Measurements from ENCODE around the gene LDB3. TPM values are rescaled to one million over a fixed set of nuclear protein-coding genes. Genes with fewer than 3 reads are reported as not detected.

Gene LDB3
- total RNA-seq, 1 donor from 2014 or later: 0.46 TPM

DNA sequence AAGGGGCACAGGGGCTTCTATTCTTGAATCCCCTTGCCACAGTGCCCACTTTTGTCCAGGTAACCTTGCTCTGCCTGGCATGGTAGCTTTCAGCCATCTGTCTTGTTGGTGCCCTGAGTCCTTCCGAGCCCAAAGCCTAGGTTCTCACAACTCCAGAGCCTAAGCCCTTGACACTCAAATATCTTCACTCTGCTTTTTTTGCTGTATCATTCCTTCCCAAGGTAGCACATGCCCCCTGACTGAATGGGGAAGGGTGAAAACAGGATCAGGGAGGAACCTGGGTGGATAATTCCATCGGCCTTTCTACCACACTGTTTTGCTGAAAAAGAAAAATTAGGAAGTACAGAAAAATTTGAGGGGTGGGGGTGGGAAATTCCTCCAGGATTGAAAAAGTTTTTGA is 37.6 kb downstream of the LDB3 start:
- Mint-ChIP-seq H3K9me3 (ENCODE audit: unreplicated experiment) (no peaks in the 10 kb centered on the region), H3K27me3 (ENCODE audit: unreplicated experiment) (no peaks in the 10 kb centered on the region), H3K27ac (ENCODE audit: unreplicated experiment) (no peak overlapping the region), H3K4me3 (ENCODE audit: unreplicated experiment) (no peak overlapping the region), H3K36me3 (ENCODE audit: unreplicated experiment) (no peaks in the 10 kb centered on the region), H3K4me1 (ENCODE audit: unreplicated experiment) (peaks cover 7% of the 10 kb centered on the region)
- no peak for DNase-seq (ENCODE audit: extremely low spot score, unreplicated experiment)
- TF ChIP-seq, protein P1, sequence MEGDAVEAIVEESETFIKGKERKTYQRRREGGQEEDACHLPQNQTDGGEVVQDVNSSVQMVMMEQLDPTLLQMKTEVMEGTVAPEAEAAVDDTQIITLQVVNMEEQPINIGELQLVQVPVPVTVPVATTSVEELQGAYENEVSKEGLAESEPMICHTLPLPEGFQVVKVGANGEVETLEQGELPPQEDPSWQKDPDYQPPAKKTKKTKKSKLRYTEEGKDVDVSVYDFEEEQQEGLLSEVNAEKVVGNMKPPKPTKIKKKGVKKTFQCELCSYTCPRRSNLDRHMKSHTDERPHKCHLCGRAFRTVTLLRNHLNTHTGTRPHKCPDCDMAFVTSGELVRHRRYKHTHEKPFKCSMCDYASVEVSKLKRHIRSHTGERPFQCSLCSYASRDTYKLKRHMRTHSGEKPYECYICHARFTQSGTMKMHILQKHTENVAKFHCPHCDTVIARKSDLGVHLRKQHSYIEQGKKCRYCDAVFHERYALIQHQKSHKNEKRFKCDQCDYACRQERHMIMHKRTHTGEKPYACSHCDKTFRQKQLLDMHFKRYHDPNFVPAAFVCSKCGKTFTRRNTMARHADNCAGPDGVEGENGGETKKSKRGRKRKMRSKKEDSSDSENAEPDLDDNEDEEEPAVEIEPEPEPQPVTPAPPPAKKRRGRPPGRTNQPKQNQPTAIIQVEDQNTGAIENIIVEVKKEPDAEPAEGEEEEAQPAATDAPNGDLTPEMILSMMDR (IDR thresholded peaks at IDR 0.05): no peak

DNA sequence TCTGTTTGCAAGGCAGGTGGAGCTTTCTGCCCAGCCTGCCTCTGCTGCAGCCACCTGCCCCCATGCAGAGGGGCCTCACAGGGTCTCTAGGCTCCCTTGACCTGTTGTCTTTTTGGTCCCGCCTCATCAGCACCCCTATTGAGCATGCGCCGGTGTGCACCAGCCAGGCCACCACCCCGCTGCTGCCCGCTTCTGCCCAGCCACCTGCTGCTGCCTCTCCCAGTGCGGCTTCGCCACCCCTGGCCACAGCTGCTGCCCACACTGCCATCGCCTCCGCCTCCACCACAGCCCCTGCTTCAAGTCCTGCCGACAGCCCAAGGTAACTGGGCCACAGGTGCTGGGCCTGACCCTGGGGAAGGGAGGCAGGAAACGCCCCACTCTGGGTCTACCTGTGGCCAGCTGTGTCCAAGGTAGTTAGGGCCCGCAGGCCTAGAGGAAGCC is 38.1 kb downstream of the LDB3 start:
- no peak for DNase-seq (ENCODE audit: extremely low spot score, unreplicated experiment)
- TF ChIP-seq, protein P1 (IDR thresholded peaks at IDR 0.05): no peak
- Mint-ChIP-seq H3K4me1 (ENCODE audit: unreplicated experiment) (peaks cover 9% of the 10 kb centered on the region), H3K9me3 (ENCODE audit: unreplicated experiment) (no peaks in the 10 kb centered on the region), H3K27me3 (ENCODE audit: unreplicated experiment) (no peaks in the 10 kb centered on the region), H3K36me3 (ENCODE audit: unreplicated experiment) (no peaks in the 10 kb centered on the region), H3K4me3 (ENCODE audit: unreplicated experiment) (no peak overlapping the region), H3K27ac (ENCODE audit: unreplicated experiment) (no peak overlapping the region)

DNA sequence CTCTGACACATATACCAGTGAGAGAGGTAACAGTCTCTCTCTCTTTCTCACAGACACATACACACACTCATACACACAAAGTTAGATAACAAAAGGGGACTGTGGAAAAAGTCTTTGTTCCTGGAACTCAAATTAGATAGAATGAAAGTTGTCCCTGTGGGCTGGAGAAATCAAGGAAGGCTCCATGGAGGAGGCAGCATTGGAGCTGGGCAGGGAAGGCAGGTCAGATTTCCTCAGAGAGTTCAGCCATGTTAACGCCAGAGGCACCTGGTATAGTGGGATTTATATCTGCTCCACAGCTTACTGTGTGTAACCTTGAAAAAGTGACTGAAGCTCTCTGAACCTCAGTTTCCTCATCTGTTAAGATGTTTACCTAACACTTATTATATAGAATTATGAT is 38.7 kb downstream of the LDB3 start:
- H3K36me3 Mint-ChIP-seq (ENCODE audit: unreplicated experiment): no peaks in the 10 kb centered on the region
- no peaks in the 10 kb centered on the region for H3K9me3 Mint-ChIP-seq (ENCODE audit: unreplicated experiment)
- H3K27me3 Mint-ChIP-seq (ENCODE audit: unreplicated experiment): no peaks in the 10 kb centered on the region
- TF ChIP-seq, protein P1 (IDR thresholded peaks at IDR 0.05): no peak
- H3K4me3 Mint-ChIP-seq (ENCODE audit: unreplicated experiment): no peak overlapping the region
- H3K4me1 Mint-ChIP-seq (ENCODE audit: unreplicated experiment): peaks cover 9% of the 10 kb centered on the region
- H3K27ac Mint-ChIP-seq (ENCODE audit: unreplicated experiment): no peak overlapping the region
- DNase-seq (ENCODE audit: extremely low spot score, unreplicated experiment): no peak

DNA sequence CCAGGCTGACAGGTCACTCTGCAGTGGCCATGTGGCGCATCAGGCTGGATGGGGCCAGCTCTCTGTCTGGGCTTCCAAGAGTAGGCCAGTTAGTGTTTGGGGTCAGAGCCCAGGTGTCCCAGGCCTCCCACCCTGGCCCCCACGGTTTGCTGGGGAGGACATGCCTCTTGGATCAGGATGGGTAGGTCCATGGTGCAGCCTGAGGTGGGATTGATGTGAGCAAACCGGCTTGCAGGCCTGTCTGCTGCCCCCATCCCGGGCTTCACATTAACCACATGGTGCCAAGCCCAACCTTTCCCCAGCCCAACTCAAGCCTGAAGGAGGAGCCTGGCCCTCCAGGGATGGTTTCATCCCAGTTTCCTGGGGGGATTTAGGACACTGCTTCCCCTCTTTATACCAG is 39.2 kb downstream of the LDB3 start:
- Mint-ChIP-seq H3K36me3 (ENCODE audit: unreplicated experiment) (no peaks in the 10 kb centered on the region), H3K27ac (ENCODE audit: unreplicated experiment) (no peak overlapping the region), H3K27me3 (ENCODE audit: unreplicated experiment) (no peaks in the 10 kb centered on the region), H3K4me3 (ENCODE audit: unreplicated experiment) (no peak overlapping the region), H3K9me3 (ENCODE audit: unreplicated experiment) (no peaks in the 10 kb centered on the region), H3K4me1 (ENCODE audit: unreplicated experiment) (peaks cover 12% of the 10 kb centered on the region)
- TF ChIP-seq, protein P1 (IDR thresholded peaks at IDR 0.05): no peak
- no peak for DNase-seq (ENCODE audit: extremely low spot score, unreplicated experiment)

DNA sequence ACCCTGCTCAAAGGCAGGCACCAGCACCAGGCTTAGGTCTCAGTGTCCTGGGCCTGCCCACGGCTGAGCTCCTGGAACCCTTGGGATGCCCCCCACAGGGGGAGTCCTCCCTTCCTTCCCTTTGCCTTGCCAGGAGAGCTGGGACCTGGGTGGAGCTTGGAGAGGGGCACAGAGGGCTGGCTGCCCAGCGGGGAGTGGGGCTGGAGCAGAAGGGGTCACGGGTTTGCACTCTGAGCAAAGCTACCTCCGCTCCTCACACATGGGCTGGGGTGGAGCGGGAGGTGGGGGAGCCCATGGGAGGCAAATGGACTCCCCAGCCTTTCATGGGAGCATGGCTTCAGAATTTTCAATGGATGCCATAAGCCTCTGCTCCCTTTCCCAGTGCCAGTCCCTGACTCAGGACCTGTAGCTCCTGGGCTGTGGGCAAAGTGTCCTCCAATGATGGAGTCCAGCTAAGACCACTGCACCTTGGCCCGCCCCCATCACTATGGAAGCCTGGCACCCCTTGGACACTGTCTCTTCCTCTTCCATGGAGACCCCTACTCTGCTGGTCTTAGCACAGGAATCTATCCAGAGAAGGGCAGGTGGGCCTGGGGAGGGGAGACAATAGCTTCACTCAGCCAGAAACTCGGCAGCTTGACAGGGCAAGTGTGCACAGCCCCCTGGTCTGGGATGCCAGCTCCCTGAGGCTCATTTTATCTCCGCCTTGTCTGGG is 39.9 kb downstream of the LDB3 start:
- TF ChIP-seq, protein P1 (IDR thresholded peaks at IDR 0.05): no peak
- peaks cover 12% of the 10 kb centered on the region for H3K4me1 Mint-ChIP-seq (ENCODE audit: unreplicated experiment)
- no peaks in the 10 kb centered on the region for H3K36me3 Mint-ChIP-seq (ENCODE audit: unreplicated experiment)
- no peak for DNase-seq (ENCODE audit: extremely low spot score, unreplicated experiment)
- no peak overlapping the region for H3K27ac Mint-ChIP-seq (ENCODE audit: unreplicated experiment)
- no peaks in the 10 kb centered on the region for H3K9me3 Mint-ChIP-seq (ENCODE audit: unreplicated experiment)
- no peak overlapping the region for H3K4me3 Mint-ChIP-seq (ENCODE audit: unreplicated experiment)
- no peaks in the 10 kb centered on the region for H3K27me3 Mint-ChIP-seq (ENCODE audit: unreplicated experiment)

All from osteocyte (in vitro differentiated cells).